SU-DHL-6 (cell line): ENCODE results near the gene MAST1.

Source experiments
- CTCF ChIP-seq: fragments of 200-600 bp; sonication (generic); IDR thresholded peaks from one replicate; pipeline ENCODE4 v1.5.1; 2017; ENCODE audit warnings: antibody characterized with exemption, mild to moderate bottlenecking, low read length, moderate library complexity; ENCODE audit not compliant: insufficient read depth, poor library complexity, severe bottlenecking
- EZH2phosphoT487 ChIP-seq: fragments of 200-600 bp; sonication (generic), shearing (Covaris generic); conservative IDR thresholded peaks from 2 replicates; pipeline ENCODE4 v1.6.1; 2018; ENCODE audit warnings: mild to moderate bottlenecking, antibody characterized with exemption, low read length, moderate library complexity, mixed read lengths

GRCh38 chr19:12858041-12858928 is 20.0 kb downstream of the MAST1 start:
- TF ChIP-seq CTCF (no peak), EZH2phosphoT487 (no peak)
